Measurements from ENCODE around the gene ART5. TPM values are rescaled to one million over a fixed set of nuclear protein-coding genes. Genes with fewer than 3 reads are reported as not detected.
"Not testable (repeated sequence)": the region's sequence is repeated elsewhere in the genome, so short reads cannot be mapped to it uniquely, and the experiment has no call there.

Gene ART5
- total RNA-seq, 1 donor from 2014 or later: 4.6 TPM

DNA sequence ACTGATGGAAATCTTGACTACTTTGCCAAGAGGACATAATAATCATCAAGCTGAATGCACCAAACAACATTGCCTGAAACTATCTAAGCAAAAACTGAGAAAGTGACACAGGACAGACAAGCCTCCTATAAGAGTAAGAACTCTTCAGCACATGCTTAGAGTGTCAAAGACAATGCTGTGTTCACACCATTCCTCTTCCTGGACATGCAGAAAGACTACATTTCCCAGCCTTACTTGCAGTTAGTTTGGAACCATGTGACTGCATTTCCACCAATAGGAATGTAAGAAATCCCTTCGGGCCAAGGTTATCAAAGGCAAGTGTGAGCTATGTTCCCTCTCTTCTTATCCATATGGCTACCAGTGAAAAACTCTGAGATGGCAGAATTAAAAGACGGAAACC lies 51.6 kb downstream of the ART5 start:
- DNase-seq; intact Hi-C loops (cut with micrococcal nuclease); ATAC-seq: not testable (repeated sequence)

DNA sequence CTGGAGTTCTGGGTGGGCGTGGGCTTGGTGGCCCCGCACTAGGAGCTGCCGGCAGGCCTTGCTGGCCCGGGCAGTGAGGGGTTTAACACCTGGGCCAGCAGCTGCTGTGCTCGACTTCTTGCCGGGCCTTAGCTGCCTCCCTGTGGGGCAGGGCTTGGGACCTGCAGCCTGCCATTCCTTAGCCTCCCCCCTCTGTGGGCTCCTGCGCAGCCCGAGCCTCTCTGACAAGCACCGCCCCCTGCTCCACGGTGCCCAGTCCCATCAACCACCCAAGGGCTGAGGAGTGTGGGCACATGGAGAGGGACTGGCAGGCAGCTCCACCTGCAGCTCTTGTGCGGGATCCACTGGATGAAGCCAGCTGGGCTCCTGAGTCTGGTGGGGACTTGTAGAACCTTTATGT lies 53.0 kb downstream of the ART5 start:
- intact Hi-C loops (cut with micrococcal nuclease); ATAC-seq: not testable (repeated sequence)

More for the DNA sequence above, 53.0 kb downstream of the ART5 start:
- not testable (repeated sequence) for DNase-seq

Other genes starting within 250 kb of the ART5 start
- gene ART1, start 3.1 kb upstream of the ART5 start, total RNA-seq: 0.52 TPM
- 0.89 TPM for gene CHRNA10, start 29.4 kb upstream of the ART5 start, total RNA-seq
- 40.3 TPM for gene NUP98, start 155.6 kb upstream of the ART5 start, total RNA-seq
- 19.6 TPM for gene PGAP2, start 166.6 kb upstream of the ART5 start, total RNA-seq
- 18.6 TPM for gene RHOG, start 199.0 kb upstream of the ART5 start, total RNA-seq
- gene STIM1, start 213.7 kb upstream of the ART5 start, total RNA-seq: 17.0 TPM